Neural crest cell (in vitro differentiated cells): ENCODE results near the gene CSNK1E. TPM values are rescaled to one million over a fixed set of nuclear protein-coding genes. Genes with fewer than 3 reads are reported as not detected.

ENCODE experiments used
- DNase-seq: peaks from one replicate; pipeline ENCODE4 v3.0.0; 2021; ENCODE audit warnings: low read depth, mixed read lengths, low spot score
- H3K27ac Mint-ChIP-seq: one replicate; pipeline ENCODE4 v1.8.0; 2021; ENCODE audit warnings: mild to moderate bottlenecking, mixed read lengths; ENCODE audit not compliant: unreplicated experiment
- H3K27me3 Mint-ChIP-seq: 2 replicates; pipeline ENCODE4 v1.8.0; 2021; ENCODE audit warnings: low read depth, mild to moderate bottlenecking, mixed read lengths
- H3K36me3 Mint-ChIP-seq: 2 replicates; pipeline ENCODE4 v1.8.0; 2021; ENCODE audit warnings: low read depth, mild to moderate bottlenecking, mixed read lengths
- H3K4me1 Mint-ChIP-seq: 2 replicates; pipeline ENCODE4 v1.8.0; 2021; ENCODE audit warnings: mixed read lengths
- H3K4me3 Mint-ChIP-seq: one replicate; pipeline ENCODE4 v1.8.0; 2021; ENCODE audit warnings: mild to moderate bottlenecking, mixed read lengths
- H3K9me3 Mint-ChIP-seq: 2 replicates; pipeline ENCODE4 v1.8.0; 2021; ENCODE audit warnings: mixed read lengths
- total RNA-seq: library from RNA; stranded (reverse); gene quantifications from 2 replicates; pipeline ENCODE4 v1.2.1, GENCODE V29; 2021
- TF ChIP-seq, protein P1 (sequence below): fragments of 200-600 bp; sonication (generic); conservative IDR thresholded peaks from 2 replicates; pipeline ENCODE4 v1.5.0; 2021; ENCODE audit warnings: antibody characterized with exemption, mild to moderate bottlenecking

Gene CSNK1E
- total RNA-seq, 1 donor from 2014 or later, result 250 TPM

DNA sequence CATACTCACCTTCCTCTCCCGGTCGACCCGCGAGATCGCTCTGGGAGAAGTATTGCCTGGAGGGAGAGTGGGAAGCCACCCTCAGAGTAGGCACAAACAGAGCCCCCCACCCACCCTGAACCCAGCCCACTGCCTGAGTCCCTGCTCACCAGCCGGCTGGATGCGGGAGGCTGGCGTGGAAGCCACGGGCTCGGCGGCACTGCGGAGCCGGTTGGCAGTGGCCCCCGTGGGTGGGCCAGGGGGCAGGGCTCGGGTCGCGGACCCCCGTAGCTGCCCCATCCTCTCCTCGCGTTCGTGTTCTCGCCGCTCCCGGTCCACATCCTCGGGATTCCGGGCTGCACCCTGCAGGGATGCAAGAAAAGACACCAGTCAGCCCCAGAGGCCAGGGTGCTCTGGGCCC lies 23.0 kb downstream of the CSNK1E start:
- Mint-ChIP-seq H3K9me3 (no peaks in the 10 kb centered on the region), H3K36me3 (peaks cover 14% of the 10 kb centered on the region), H3K27ac (peak overlapping the region; percentile 12)

DNA sequence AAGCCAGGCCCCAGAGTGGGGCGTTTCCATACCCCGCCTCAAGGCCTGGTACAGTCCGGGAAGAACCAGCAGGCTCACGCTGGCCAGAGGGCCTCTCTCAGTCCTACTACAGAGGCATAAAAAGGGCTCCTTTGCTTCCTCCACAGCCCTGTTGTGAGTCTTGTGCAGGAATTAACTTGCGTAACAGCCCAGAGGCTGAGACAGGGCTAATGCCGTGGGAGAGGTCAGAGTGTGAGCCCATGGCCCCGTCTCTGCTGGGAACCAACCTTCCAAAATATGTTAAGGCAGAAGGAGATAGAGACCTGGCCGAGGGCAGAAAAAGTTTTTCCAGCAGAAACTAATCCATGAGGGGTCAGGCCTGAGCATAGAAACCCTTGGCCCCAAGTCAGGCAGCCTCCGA lies 24.5 kb downstream of the CSNK1E start:
- peaks cover 13% of the 10 kb centered on the region for H3K4me1 Mint-ChIP-seq
- H3K27me3 Mint-ChIP-seq, result peaks cover 4% of the 10 kb centered on the region
- H3K36me3 Mint-ChIP-seq, result peaks cover 7% of the 10 kb centered on the region
- peak overlapping the region; percentile 62 for H3K4me3 Mint-ChIP-seq
- H3K27ac Mint-ChIP-seq, result no peak overlapping the region
- DNase-seq, result no peak
- H3K9me3 Mint-ChIP-seq, result no peaks in the 10 kb centered on the region
- TF ChIP-seq, protein P1, sequence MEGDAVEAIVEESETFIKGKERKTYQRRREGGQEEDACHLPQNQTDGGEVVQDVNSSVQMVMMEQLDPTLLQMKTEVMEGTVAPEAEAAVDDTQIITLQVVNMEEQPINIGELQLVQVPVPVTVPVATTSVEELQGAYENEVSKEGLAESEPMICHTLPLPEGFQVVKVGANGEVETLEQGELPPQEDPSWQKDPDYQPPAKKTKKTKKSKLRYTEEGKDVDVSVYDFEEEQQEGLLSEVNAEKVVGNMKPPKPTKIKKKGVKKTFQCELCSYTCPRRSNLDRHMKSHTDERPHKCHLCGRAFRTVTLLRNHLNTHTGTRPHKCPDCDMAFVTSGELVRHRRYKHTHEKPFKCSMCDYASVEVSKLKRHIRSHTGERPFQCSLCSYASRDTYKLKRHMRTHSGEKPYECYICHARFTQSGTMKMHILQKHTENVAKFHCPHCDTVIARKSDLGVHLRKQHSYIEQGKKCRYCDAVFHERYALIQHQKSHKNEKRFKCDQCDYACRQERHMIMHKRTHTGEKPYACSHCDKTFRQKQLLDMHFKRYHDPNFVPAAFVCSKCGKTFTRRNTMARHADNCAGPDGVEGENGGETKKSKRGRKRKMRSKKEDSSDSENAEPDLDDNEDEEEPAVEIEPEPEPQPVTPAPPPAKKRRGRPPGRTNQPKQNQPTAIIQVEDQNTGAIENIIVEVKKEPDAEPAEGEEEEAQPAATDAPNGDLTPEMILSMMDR, result no peak

More for the DNA sequence above, 23.0 kb downstream of the CSNK1E start:
- TF ChIP-seq, protein P1, result no peak
- no peak for DNase-seq
- Mint-ChIP-seq H3K27me3 (peaks cover 4% of the 10 kb centered on the region), H3K4me1 (peaks cover 13% of the 10 kb centered on the region), H3K4me3 (no peak overlapping the region)

DNA sequence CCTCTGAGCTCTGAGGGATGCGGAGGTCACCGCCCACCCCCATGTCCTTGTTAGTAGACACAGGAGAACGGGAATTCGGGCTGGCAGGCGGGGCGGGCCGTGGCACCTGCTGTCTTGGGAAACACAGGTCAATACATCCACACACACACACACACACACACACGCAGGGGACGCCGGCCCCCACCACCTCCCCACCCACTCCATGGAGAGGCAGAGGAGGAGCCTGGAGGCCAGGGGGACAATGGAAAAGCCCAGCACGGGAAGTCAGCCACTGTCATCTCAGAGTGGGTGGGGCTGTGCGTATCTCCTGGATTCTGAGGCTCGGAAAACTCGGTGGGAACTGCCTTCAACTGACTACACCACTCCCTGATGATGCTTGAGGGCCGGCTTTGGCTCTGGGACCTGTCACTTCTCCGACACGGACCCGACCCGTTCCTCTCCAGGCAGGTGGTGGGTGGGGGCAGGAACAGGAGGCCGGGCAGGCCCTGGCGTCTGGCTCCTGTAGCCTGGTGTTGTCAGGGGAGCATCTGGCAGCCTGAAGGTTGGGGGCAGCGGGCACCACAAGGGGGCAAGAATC lies 25.9 kb downstream of the CSNK1E start:
- Mint-ChIP-seq H3K4me1 (peaks cover 26% of the 10 kb centered on the region), H3K9me3 (no peaks in the 10 kb centered on the region), H3K27ac (no peak overlapping the region), H3K4me3 (no peak overlapping the region), H3K27me3 (peaks cover 9% of the 10 kb centered on the region), H3K36me3 (peaks cover 9% of the 10 kb centered on the region)
- TF ChIP-seq, protein P1, result no peak
- DNase-seq, result no peak

DNA sequence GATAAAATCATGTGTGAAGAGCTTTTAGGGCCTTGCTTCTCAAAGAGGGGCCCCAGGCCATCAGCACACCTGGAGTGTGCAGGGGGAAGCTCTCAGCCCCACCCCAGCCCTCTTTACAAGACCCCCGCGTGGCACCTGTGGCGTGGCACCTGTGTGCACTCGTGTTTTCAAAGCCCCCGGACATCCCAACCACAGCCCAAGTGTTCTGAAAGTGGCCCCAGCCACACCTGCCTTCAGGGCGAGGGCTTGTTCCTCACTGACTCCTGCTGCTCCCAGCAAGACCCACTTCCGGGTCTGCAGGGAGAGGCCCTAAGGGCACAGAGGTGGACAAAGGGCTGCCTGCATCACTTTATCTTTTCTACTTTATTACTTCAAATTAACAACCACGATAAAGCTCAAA lies 26.9 kb downstream of the CSNK1E start:
- Mint-ChIP-seq H3K4me3 (no peak overlapping the region), H3K27ac (no peak overlapping the region), H3K27me3 (peaks cover 9% of the 10 kb centered on the region), H3K4me1 (peaks cover 27% of the 10 kb centered on the region), H3K9me3 (no peaks in the 10 kb centered on the region), H3K36me3 (peaks cover 9% of the 10 kb centered on the region)
- TF ChIP-seq, protein P1, result no peak
- DNase-seq, result no peak

DNA sequence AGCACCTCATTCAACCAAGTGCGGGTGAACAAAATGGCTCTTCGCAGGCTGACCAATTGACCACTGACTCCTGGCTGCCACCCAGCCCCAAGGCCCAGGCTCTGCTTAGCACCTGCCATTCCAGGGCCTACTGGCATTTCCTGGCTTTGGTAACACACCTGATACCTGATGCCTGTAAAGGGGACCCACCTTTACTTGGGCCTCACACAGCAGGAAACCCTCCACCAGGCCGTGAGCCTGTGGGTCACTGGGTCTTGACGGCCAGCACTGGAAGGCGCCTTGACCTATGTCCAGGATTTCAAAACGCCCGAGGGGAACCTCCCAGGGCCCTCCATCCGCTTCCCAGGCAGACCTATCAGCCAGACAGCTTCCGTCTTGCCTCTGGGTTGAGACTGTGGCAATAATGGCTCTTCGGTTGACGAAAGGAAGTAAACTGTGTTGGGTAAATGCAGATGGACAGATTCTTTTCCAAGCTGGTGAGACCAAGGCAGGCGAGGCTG lies 27.6 kb downstream of the CSNK1E start:
- H3K36me3 Mint-ChIP-seq, result peaks cover 9% of the 10 kb centered on the region
- TF ChIP-seq, protein P1, result no peak
- no peak for DNase-seq
- H3K4me1 Mint-ChIP-seq, result peaks cover 30% of the 10 kb centered on the region
- peaks cover 9% of the 10 kb centered on the region for H3K27me3 Mint-ChIP-seq
- H3K4me3 Mint-ChIP-seq, result peak overlapping the region; percentile 44
- H3K9me3 Mint-ChIP-seq, result no peaks in the 10 kb centered on the region
- no peak overlapping the region for H3K27ac Mint-ChIP-seq
